Measurements from ENCODE around the gene PPIL1.

DNA sequence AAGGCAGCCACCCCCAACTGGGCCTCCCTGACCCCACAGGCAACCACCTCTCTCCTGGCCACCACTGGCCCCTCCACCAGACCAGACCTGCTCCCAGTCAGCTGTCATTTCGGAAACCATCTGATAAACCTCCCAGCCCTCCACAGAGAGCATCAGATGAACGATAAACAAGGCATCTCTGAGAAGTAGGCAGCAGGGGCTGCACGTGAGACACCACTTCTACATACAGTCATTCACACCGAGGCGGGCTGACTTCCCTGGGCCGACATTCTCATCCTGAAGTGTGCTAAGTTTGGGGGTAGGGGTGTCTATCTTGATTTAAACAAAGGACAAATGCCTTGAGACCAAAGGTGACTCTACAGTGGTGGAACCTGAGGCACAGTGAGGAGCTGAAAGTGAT, 49.2 kb downstream of the PPIL1 start:
- TF ChIP-seq, protein P1, sequence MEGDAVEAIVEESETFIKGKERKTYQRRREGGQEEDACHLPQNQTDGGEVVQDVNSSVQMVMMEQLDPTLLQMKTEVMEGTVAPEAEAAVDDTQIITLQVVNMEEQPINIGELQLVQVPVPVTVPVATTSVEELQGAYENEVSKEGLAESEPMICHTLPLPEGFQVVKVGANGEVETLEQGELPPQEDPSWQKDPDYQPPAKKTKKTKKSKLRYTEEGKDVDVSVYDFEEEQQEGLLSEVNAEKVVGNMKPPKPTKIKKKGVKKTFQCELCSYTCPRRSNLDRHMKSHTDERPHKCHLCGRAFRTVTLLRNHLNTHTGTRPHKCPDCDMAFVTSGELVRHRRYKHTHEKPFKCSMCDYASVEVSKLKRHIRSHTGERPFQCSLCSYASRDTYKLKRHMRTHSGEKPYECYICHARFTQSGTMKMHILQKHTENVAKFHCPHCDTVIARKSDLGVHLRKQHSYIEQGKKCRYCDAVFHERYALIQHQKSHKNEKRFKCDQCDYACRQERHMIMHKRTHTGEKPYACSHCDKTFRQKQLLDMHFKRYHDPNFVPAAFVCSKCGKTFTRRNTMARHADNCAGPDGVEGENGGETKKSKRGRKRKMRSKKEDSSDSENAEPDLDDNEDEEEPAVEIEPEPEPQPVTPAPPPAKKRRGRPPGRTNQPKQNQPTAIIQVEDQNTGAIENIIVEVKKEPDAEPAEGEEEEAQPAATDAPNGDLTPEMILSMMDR (IDR thresholded peaks at IDR 0.05): no peak
- TF ChIP-seq POLR2A (IDR thresholded peaks at IDR 0.05) (no peak), EP300 (IDR thresholded peaks at IDR 0.05) (no peak)

Data from tibial nerve (tissue), 4 donors.